A549 (cell line): Measurements from ENCODE around the gene PAQR6. TPM values are rescaled to one million over a fixed set of nuclear protein-coding genes. Genes with fewer than 3 reads are reported as not detected.

ENCODE experiments used
- ATAC-seq, 2 experiments: fragments of 200-7000 bp in 1 of 2; fragments of >200 bp in 1 of 2; cut with Nextera tagmentation in 1 of 2; cut with Tn5 transposase in 1 of 2; 3 replicates each; pipeline versions ENCODE4 v1.8.0 to v1.9.1; 2018 to 2020; ENCODE audit warnings: mild to moderate bottlenecking in 1 of 2, moderate library complexity in 1 of 2
- CTCF ChIA-PET: fragments of 300-600 bp; sonication (Branson Sonifier 250); formaldehyde crosslinking; extraction: SDS; loops from one replicate; lab custom pipeline; 2021; ENCODE audit warnings: antibody characterized with exemption, inconsistent platforms; lab: Yijun Ruan, JAX
- POLR2A ChIA-PET: fragments of 350-600 bp; formaldehyde crosslinking; extraction: SDS; loops from one replicate; lab custom pipeline; 2021; ENCODE audit warnings: antibody characterized with exemption, inconsistent platforms; lab: Yijun Ruan, JAX
- DNase-seq, 2 experiments: peaks; one replicate each; pipeline versions ENCODE4 v3.0.0 to v3.0.0-alpha.2; 2011 to 2016; ENCODE audit warnings: low read depth in 1 of 2, low spot score in 1 of 2
- FAIRE-seq: peaks from 2 replicates; lab custom pipeline; 2011; peaks lifted over from hg19 to GRCh38; lab: Jason Lieb, UNC
- H3K27ac ChIP-seq, 2 experiments: fragments of >200 bp; sonication (Bioruptor Twin); formaldehyde crosslinking; 3 replicates each; pipeline ENCODE4 v1.5.1; 2016 to 2017
- H3K4me1 ChIP-seq: fragments of >200 bp; sonication (Bioruptor Twin); formaldehyde crosslinking; 3 replicates; pipeline ENCODE4 v1.6.1; 2016
- H3K4me2 ChIP-seq: fragments of >200 bp; sonication (Bioruptor Twin); formaldehyde crosslinking; 3 replicates; pipeline ENCODE4 v1.6.1; 2016
- H3K4me3 ChIP-seq: fragments of >200 bp; sonication (Bioruptor Twin); formaldehyde crosslinking; 3 replicates; pipeline ENCODE4 v1.5.1; 2016
- H3K9me3 ChIP-seq: fragments of >200 bp; sonication (Bioruptor Twin); formaldehyde crosslinking; 3 replicates; pipeline ENCODE4 v1.6.1; 2016
- BHLHE40 ChIP-seq: IDR thresholded peaks from 2 replicates; pipeline ENCODE4 v1.6.1; 2012; ENCODE audit warnings: low read depth, low read length, inconsistent platforms
- CBX2 ChIP-seq: fragments of 200-600 bp; sonication (generic); IDR thresholded peaks from 2 replicates; pipeline ENCODE4 v1.6.1; 2016; ENCODE audit warnings: low read depth, mild to moderate bottlenecking, borderline replicate concordance
- CHD2 ChIP-seq: fragments of 150-350 bp; IDR thresholded peaks from 2 replicates; pipeline ENCODE4 v1.6.1; 2014; ENCODE audit warnings: low read length; ENCODE audit not compliant: partially characterized antibody
- FOSB ChIP-seq: fragments of 250-450 bp; sonication (Bioruptor Pico); IDR thresholded peaks from 2 replicates; pipeline ENCODE4 v1.5.0; 2020; ENCODE audit warnings: mild to moderate bottlenecking, moderate library complexity
- HMGXB4 ChIP-seq: fragments of 250-450 bp; sonication (Bioruptor Pico); IDR thresholded peaks from 2 replicates; pipeline ENCODE4 v1.5.0; 2021; ENCODE audit warnings: mild to moderate bottlenecking, moderate library complexity, borderline replicate concordance
- HOXA7 ChIP-seq: fragments of 250-450 bp; sonication (Bioruptor Pico); IDR thresholded peaks from 2 replicates; pipeline ENCODE4 v1.5.0; 2020; ENCODE audit warnings: mild to moderate bottlenecking, moderate library complexity
- HOXB5 ChIP-seq: fragments of 250-450 bp; sonication (Bioruptor Pico); IDR thresholded peaks from 2 replicates; pipeline ENCODE4 v1.5.0; 2020; ENCODE audit warnings: mild to moderate bottlenecking, moderate library complexity
- MAFK ChIP-seq: fragments of 450-650 bp; IDR thresholded peaks from 2 replicates; pipeline ENCODE4 v1.6.1; 2014; ENCODE audit not compliant: partially characterized antibody
- NFE2L2 ChIP-seq: fragments of 150-350 bp; conservative IDR thresholded peaks from 2 replicates; pipeline ENCODE4 v1.6.1; 2014; ENCODE audit warnings: low read length
- POLR2A ChIP-seq: IDR thresholded peaks from 2 replicates; pipeline ENCODE4 v1.6.1; 2012; ENCODE audit warnings: mild to moderate bottlenecking, low read length
- POLR2AphosphoS2 ChIP-seq: conservative IDR thresholded peaks from 2 replicates; pipeline ENCODE4 v1.6.1; 2012; ENCODE audit warnings: low read length, improper control_type of control experiment, inconsistent platforms
- RCOR1 ChIP-seq: fragments of 150-350 bp; IDR thresholded peaks from 2 replicates; pipeline ENCODE4 v1.6.1; 2014; ENCODE audit warnings: antibody characterized with exemption, low read length, low read depth
- RNF2 ChIP-seq: fragments of 200-600 bp; sonication (generic); IDR thresholded peaks from 2 replicates; pipeline ENCODE4 v1.6.1; 2016; ENCODE audit warnings: low read depth, mild to moderate bottlenecking, antibody characterized with exemption, moderate library complexity, borderline replicate concordance
- SREBF2 ChIP-seq: fragments of 450-650 bp; IDR thresholded peaks from 2 replicates; pipeline ENCODE4 v1.6.1; 2014; ENCODE audit warnings: mild to moderate bottlenecking, moderate library complexity
- USF2 ChIP-seq: fragments of 450-650 bp; IDR thresholded peaks from 2 replicates; pipeline ENCODE4 v1.6.1; 2014; ENCODE audit warnings: antibody characterized with exemption
- ZNF302 ChIP-seq: fragments of 250-450 bp; sonication (Bioruptor Pico); IDR thresholded peaks from 2 replicates; pipeline ENCODE4 v1.9.0; 2021; ENCODE audit warnings: inconsistent platforms, mild to moderate bottlenecking, moderate library complexity
- WGBS: methylation state at CpG from one replicate; pipeline ENCODE4 v1.1.6; 2017; ENCODE audit errors: missing lambda C conversion rate; 5-methylcytosine and 5-hydroxymethylcytosine counted together
- polyA plus RNA-seq, 4 experiments: library from polyadenylated mRNA; depleted of rRNA in 3 of 4; stranded (reverse); fragments of >200 nt; fragmentation: RNase III in 1 of 4; extraction: RNeasy Plus Mini Kit Qiagen cat#74134 plus additional on column Dnase treatment in 1 of 4; gene quantifications; 2 replicates in 3 of 4; 3 replicates in 1 of 4; pipeline ENCODE4 v1.2.3, GENCODE V29; 2011 to 2017

The PAQR6 gene
- polyA plus RNA-seq, 2 of the 4 experiments (the other 2 are of a cell fraction): 2.4 to 8.6 TPM

- ATAC-seq: no peak
- 83% methylated on average over 9 of the region's 9 CpGs for WGBS
- POLR2A ChIA-PET: interaction anchor here (3.2 kb wide), 1 partner anchor 11 kb away, joined by 16 read pairs; the partner anchor contains the start of genes SMG5 and TMEM79
- Histone ChIP-seq H3K4me2 (no peak overlapping the region), H3K27ac (no peak overlapping the region), H3K4me3 (no peak overlapping the region), H3K9me3 (no peaks in the 10 kb centered on the region), H3K4me1 (peaks cover 4% of the 10 kb centered on the region; the same call in 2 of the 3 replicates)
- no peak for FAIRE-seq
- TF ChIP-seq HOXB5: no peak
- TF ChIP-seq USF2: no peak
- TF ChIP-seq POLR2AphosphoS2: no peak
- TF ChIP-seq CHD2: no peak
- TF ChIP-seq FOSB (CRISPR knock-in tag): no peak
- TF ChIP-seq MAFK: no peak
- TF ChIP-seq, all 56 proteins: peak for 0
- CTCF ChIA-PET: interaction anchor here (1.5 kb wide), 2 partner anchors 10 to 26 kb away, joined by 3 to 7 read pairs; partner anchors contain the start of gene TMEM79
- no peak for DNase-seq
Observed at GRCh38 chr1:156293895-156294294, 46.0 kb upstream of the PAQR6 start.

- H3K4me2 ChIP-seq: no peak overlapping the region
- H3K9me3 ChIP-seq: no peaks in the 10 kb centered on the region
- peaks cover 4% of the 10 kb centered on the region; the same call in 2 of the 3 replicates for H3K4me1 ChIP-seq
- TF ChIP-seq BHLHE40: no peak
- TF ChIP-seq RNF2: no peak
- H3K27ac ChIP-seq: no peak overlapping the region
- no peak overlapping the region for H3K4me3 ChIP-seq
- ChIA-PET CTCF (interaction anchor here (1.5 kb wide), 1 partner anchor 9 kb away, joined by 7 read pairs; the partner anchor contains the start of gene TMEM79), POLR2A (interaction anchor here (3.2 kb wide), 1 partner anchor 10 kb away, joined by 16 read pairs; the partner anchor contains the start of genes SMG5 and TMEM79)
- ATAC-seq (no peak), DNase-seq (no peak), FAIRE-seq (no peak)
- WGBS: 95% methylated on average over 8 of the region's 8 CpGs
Observed at GRCh38 chr1:156293098-156293434, 45.2 kb upstream of the PAQR6 start.

- H3K27ac ChIP-seq: peak overlapping the region; percentile 8 to 62; a peak in 3 of 6 replicates
- FAIRE-seq (no peak), DNase-seq (peak; percentile 26 to 62), ATAC-seq (peak; percentile 74 to 84)
- no peak for TF ChIP-seq HMGXB4 (CRISPR knock-in tag)
- peak; percentile 24; the same call in 1 of the 2 replicates for TF ChIP-seq POLR2A
- peak overlapping the region; percentile 54 for H3K4me2 ChIP-seq
- H3K9me3 ChIP-seq: no peaks in the 10 kb centered on the region
- POLR2A ChIA-PET: interaction anchor here (0.5 kb wide), 1 partner anchor 31 kb away, joined by 3 read pairs; no protein-coding TSS in a partner anchor
- CTCF ChIA-PET: no interaction called here
- peaks cover 4% of the 10 kb centered on the region; the same call in 2 of the 3 replicates for H3K4me1 ChIP-seq
- WGBS: 64% methylated on average over 30 of the region's 37 CpGs
- no peak overlapping the region for H3K4me3 ChIP-seq
Observed at GRCh38 chr1:156291226-156292061, 43.6 kb upstream of the PAQR6 start.

GRCh38 chr1:156289857-156290256, 42.0 kb upstream of the PAQR6 start:
- TF ChIP-seq ZNF302 (no peak), NFE2L2 (no peak), HOXA7 (CRISPR knock-in tag) (no peak), SREBF2 (no peak), CBX2 (no peak), HOXB5 (no peak), RCOR1 (no peak)
- ChIA-PET POLR2A (no interaction called here), CTCF (interaction anchor here (1.6 kb wide), 1 partner anchor 12 kb away, joined by 3 read pairs; no protein-coding TSS in a partner anchor)

More at GRCh38 chr1:156289857-156290256, 42.0 kb upstream of the PAQR6 start:
- H3K9me3 ChIP-seq: no peaks in the 10 kb centered on the region
- H3K4me3 ChIP-seq: no peak overlapping the region
- H3K4me1 ChIP-seq: peaks cover 3% of the 10 kb centered on the region; the same call in 2 of the 3 replicates
- no peak for ATAC-seq
- FAIRE-seq: no peak
- no peak overlapping the region for H3K4me2 ChIP-seq
- DNase-seq: no peak
- H3K27ac ChIP-seq: no peak overlapping the region
